ENCODE data around the gene CIAO1.

Gene CIAO1

DNA sequence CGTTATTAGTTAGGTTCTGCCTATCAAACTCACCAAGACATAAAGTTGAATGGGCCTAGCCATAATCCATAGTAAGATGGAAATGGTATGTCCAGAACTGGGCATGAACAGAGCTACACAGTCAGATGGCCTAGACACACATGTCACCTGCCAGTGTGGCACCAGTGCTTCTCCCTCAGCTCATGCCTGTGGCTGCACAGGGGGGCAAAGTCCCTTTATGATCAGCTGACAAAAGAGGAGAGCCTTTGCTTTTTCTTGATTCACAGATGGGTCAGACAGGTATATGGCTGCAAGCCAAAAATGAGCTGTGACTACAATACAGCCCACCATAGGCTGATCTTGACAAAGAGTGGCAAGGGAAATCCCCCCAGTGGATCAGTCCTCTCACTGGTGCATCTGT, 29.1 kb upstream of the CIAO1 start:
- no peak for DNase-seq (ENCODE audit: low read depth)
- TF ChIP-seq, protein P1, sequence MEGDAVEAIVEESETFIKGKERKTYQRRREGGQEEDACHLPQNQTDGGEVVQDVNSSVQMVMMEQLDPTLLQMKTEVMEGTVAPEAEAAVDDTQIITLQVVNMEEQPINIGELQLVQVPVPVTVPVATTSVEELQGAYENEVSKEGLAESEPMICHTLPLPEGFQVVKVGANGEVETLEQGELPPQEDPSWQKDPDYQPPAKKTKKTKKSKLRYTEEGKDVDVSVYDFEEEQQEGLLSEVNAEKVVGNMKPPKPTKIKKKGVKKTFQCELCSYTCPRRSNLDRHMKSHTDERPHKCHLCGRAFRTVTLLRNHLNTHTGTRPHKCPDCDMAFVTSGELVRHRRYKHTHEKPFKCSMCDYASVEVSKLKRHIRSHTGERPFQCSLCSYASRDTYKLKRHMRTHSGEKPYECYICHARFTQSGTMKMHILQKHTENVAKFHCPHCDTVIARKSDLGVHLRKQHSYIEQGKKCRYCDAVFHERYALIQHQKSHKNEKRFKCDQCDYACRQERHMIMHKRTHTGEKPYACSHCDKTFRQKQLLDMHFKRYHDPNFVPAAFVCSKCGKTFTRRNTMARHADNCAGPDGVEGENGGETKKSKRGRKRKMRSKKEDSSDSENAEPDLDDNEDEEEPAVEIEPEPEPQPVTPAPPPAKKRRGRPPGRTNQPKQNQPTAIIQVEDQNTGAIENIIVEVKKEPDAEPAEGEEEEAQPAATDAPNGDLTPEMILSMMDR (conservative IDR thresholded peaks at IDR 0.05; ENCODE audit: low read depth, low read length): no peak
- no peak overlapping the region for H3K4me3 ChIP-seq (ENCODE audit: low read length)

DNA sequence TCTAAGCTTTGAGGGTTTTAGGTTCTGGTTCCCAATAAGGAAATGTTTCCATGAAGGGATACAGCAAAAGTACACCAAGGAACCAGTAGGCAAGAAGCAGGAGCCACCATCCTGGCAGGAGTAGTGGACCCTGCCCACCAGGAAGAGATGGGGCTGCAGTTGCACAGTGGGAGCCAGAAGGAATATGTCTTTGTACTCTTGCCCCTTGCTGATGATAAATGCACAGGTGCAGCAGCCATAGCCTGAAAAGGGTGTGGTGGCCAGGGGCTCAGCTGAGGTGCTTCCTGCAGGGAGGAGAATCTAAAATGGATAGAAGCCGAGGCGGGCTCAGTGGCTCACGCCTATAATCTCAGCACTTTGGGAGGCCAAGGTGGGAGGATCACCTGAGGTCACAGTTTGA, 27.8 kb upstream of the CIAO1 start:
- H3K4me3 ChIP-seq (ENCODE audit: low read length): no peak overlapping the region
- TF ChIP-seq, protein P1 (conservative IDR thresholded peaks at IDR 0.05; ENCODE audit: low read depth, low read length): no peak
- DNase-seq (ENCODE audit: low read depth): no peak

DNA sequence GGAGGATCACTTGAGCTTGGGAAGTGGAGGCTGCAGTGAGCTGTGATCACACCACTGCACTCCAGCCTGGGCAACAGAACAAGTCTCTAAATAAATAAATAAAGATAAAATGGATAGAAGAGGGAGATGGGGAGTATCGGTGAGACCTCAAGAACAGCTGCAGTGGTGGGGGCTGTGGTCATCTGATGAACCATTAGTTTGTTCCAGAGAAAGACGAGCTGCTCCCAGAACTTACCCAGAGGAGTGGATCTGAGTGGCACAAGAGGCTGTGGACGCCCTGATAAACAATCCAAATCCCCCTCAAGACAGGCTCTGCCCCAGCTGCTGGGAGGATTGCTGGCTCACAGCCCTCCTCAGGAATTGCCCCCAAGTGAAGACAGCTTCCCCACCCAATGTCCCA, 26.9 kb upstream of the CIAO1 start:
- DNase-seq (ENCODE audit: low read depth): no peak
- H3K4me3 ChIP-seq (ENCODE audit: low read length): no peak overlapping the region
- TF ChIP-seq, protein P1 (conservative IDR thresholded peaks at IDR 0.05; ENCODE audit: low read depth, low read length): no peak

GRCh38 chr2:96239745-96240264, 26.2 kb upstream of the CIAO1 start:
- DNase-seq (ENCODE audit: low read depth): no peak

DNA sequence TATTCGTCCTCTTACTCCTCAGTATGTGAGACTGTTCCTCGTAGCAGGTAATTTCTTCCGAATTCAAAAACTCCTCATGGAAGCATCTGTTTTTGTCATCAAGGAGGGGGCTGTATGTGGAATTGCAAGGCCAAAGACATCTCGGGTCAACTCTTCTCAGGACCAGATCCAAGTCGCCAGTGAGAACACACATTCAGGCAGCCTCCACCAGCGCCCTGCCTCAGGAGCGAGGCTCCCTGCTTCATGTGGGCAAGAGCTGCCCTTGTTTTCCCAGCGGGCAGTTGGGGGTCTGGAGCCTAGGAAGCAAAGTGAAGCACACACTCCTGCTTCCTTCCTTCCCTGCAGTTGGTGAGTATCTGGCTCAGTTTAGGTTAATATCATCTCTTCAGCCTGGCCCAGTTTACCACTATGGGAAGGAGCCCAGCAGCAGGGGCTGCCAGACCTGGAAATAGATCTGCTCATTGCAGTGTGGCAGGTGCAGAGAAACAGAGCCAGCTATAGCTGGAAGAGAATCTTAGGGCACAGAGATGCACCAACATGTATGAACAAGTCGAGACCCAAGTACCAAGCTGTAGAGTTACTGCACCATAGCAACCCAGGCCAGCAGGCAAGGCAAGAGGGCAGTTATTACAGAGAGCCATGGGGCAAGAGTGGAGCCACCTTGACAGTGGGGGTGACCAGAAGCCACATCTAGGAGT, 25.5 kb upstream of the CIAO1 start:
- no peak for DNase-seq (ENCODE audit: low read depth)
- TF ChIP-seq, protein P1 (conservative IDR thresholded peaks at IDR 0.05; ENCODE audit: low read depth, low read length): no peak
- H3K4me3 ChIP-seq (ENCODE audit: low read length): no peak overlapping the region

More at GRCh38 chr2:96239745-96240264, 26.2 kb upstream of the CIAO1 start:
- TF ChIP-seq, protein P1 (conservative IDR thresholded peaks at IDR 0.05; ENCODE audit: low read depth, low read length): no peak
- H3K4me3 ChIP-seq (ENCODE audit: low read length): no peak overlapping the region

- DNase-seq (ENCODE audit: low read depth): no peak
- TF ChIP-seq, protein P1 (conservative IDR thresholded peaks at IDR 0.05; ENCODE audit: low read depth, low read length): no peak
- H3K4me3 ChIP-seq (ENCODE audit: low read length): no peak overlapping the region
Observed at GRCh38 chr2:96241227-96241626, 24.8 kb upstream of the CIAO1 start.

Data from retinal pigment epithelial cell (primary cell).